Erythroblast (primary cell): ENCODE results near the gene GPC2.

Experiments used
- DNase-seq, 2 experiments: peaks; one replicate each; lab custom pipeline; 2025; lab: John Stamatoyannopoulos, UW
- GATA1 ChIP-seq: IDR thresholded peaks from 2 replicates; pipeline ENCODE4 v1.6.1; 2011; ENCODE audit warnings: low read depth, mild to moderate bottlenecking, control low read depth, low read length, moderate library complexity
- POLR2A ChIP-seq: IDR thresholded peaks from 2 replicates; pipeline ENCODE4 v1.6.1; 2011; ENCODE audit warnings: mild to moderate bottlenecking, low read length

Gene GPC2

GRCh38 chr7:100120733-100121036 lies 56.5 kb downstream of the GPC2 start:
- TF ChIP-seq POLR2A (no peak), GATA1 (no peak)

GRCh38 chr7:100119970-100120732 lies 57.0 kb downstream of the GPC2 start:
- peak; percentile 77 to 81 for DNase-seq
- TF ChIP-seq GATA1 (no peak), POLR2A (no peak)

More at GRCh38 chr7:100120733-100121036, 56.5 kb downstream of the GPC2 start:
- peak; percentile 57 to 83 for DNase-seq
